Activated CD8-positive, alpha-beta memory T cell treated with anti-CD3 and anti-CD28 coated beads for 36 hours (primary cell): ENCODE results near the gene RUNDC3A. TPM values are rescaled to one million over a fixed set of nuclear protein-coding genes. Genes with fewer than 3 reads are reported as not detected.

Source experiments
- CTCF ChIA-PET: fragments of 350-600 bp; sonication (Branson Sonifier 250); formaldehyde crosslinking; loops from one replicate; lab custom pipeline; 2021; ENCODE audit warnings: antibody characterized with exemption; lab: Charles Lee
- POLR2A ChIA-PET: fragments of 350-600 bp; sonication (Branson Sonifier 250); formaldehyde crosslinking; loops from one replicate; lab custom pipeline; 2021; ENCODE audit warnings: antibody characterized with exemption; lab: Charles Lee
- total RNA-seq, 2 experiments: library from RNA; stranded (reverse); gene quantifications; one replicate each; pipeline ENCODE4 v1.2.3, GENCODE V29; 2021

The RUNDC3A gene
- total RNA-seq, 2 experiments from 2014 or later: 0.34 TPM; not detected in 1

- POLR2A ChIA-PET: no interaction called here
- CTCF ChIA-PET: interaction anchor here (0.5 to 1.4 kb wide), 3 partner anchors 13 to 30 kb away, joined by 3 to 5 read pairs (median 4); partner anchors contain the start of gene FAM171A2
These were observed 40.6 kb downstream of the RUNDC3A start for GRCh38 chr17:44348988-44349364.

- ChIA-PET POLR2A (no interaction called here), CTCF (interaction anchor here (0.8 to 1.5 kb wide), 4 partner anchors 12 to 139 kb away, joined by 4 to 6 read pairs (median 4); partner anchors contain the start of gene FAM171A2)
These were observed 41.2 kb downstream of the RUNDC3A start for GRCh38 chr17:44349553-44350070.

GRCh38 chr17:44350733-44351226 is 42.4 kb downstream of the RUNDC3A start:
- ChIA-PET POLR2A (interaction anchor here (0.5 kb wide), 1 partner anchor 129 kb away, joined by 3 read pairs; no protein-coding TSS in a partner anchor), CTCF (interaction anchor here (0.7 to 2.2 kb wide), 13 partner anchors 11 to 182 kb away, joined by 3 to 7 read pairs (median 4); no protein-coding TSS in a partner anchor)

GRCh38 chr17:44351464-44351863 is 43.1 kb downstream of the RUNDC3A start:
- ChIA-PET CTCF (interaction anchor here (0.5 to 2.2 kb wide), 13 partner anchors 10 to 183 kb away, joined by 3 to 7 read pairs (median 3); partner anchors contain the start of gene UBTF), POLR2A (interaction anchor here (0.5 kb wide), 1 partner anchor 130 kb away, joined by 3 read pairs; no protein-coding TSS in a partner anchor)

GRCh38 chr17:44351961-44352827 is 43.8 kb downstream of the RUNDC3A start:
- ChIA-PET CTCF (interaction anchor here (0.7 to 4.0 kb wide), 11 partner anchors 10 to 178 kb away, joined by 3 to 13 read pairs (median 3); partner anchors contain the start of gene UBTF), POLR2A (no interaction called here)

GRCh38 chr17:44352828-44353671 is 44.6 kb downstream of the RUNDC3A start:
- ChIA-PET POLR2A (interaction anchor here (2.3 kb wide), 1 partner anchor 8 kb away, joined by 6 read pairs; the partner anchor contains the start of gene GRN), CTCF (interaction anchor here (1.1 to 4.0 kb wide), 5 partner anchors 8 to 155 kb away, joined by 3 to 15 read pairs (median 7); partner anchors contain the start of gene GRN)

GRCh38 chr17:44353672-44354331 is 45.4 kb downstream of the RUNDC3A start:
- CTCF ChIA-PET: interaction anchor here (0.8 to 4.0 kb wide), 8 partner anchors 9 to 156 kb away, joined by 3 to 15 read pairs (median 6); partner anchors contain the start of genes FAM171A2 and GRN
- POLR2A ChIA-PET: interaction anchor here (1.0 to 2.3 kb wide), 2 partner anchors 9 to 10 kb away, joined by 5 to 6 read pairs; partner anchors contain the start of genes FAM171A2 and GRN

- POLR2A ChIA-PET: interaction anchor here (0.5 to 2.3 kb wide), 5 partner anchors 8 to 234 kb away, joined by 3 to 6 read pairs (median 5); partner anchors contain the start of genes FAM171A2 and GRN
- CTCF ChIA-PET: interaction anchor here (0.8 to 4.0 kb wide), 8 partner anchors 8 to 145 kb away, joined by 3 to 15 read pairs (median 6); partner anchors contain the start of genes FAM171A2 and GRN
These were observed 46.5 kb downstream of the RUNDC3A start for GRCh38 chr17:44354582-44355561.

- CTCF ChIA-PET: interaction anchor here (1.3 to 4.0 kb wide), 4 partner anchors 7 to 25 kb away, joined by 3 to 15 read pairs (median 14); partner anchors contain the start of genes FAM171A2 and GRN
- POLR2A ChIA-PET: interaction anchor here (0.5 kb wide), 1 partner anchor 170 kb away, joined by 3 read pairs; no protein-coding TSS in a partner anchor
These were observed 47.3 kb downstream of the RUNDC3A start for GRCh38 chr17:44355642-44356099.

- ChIA-PET CTCF (interaction anchor here (4.0 kb wide), 1 partner anchor 25 kb away, joined by 13 read pairs; no protein-coding TSS in a partner anchor), POLR2A (no interaction called here)
These were observed 47.8 kb downstream of the RUNDC3A start for GRCh38 chr17:44356241-44356640.

GRCh38 chr17:44358066-44358465 is 49.7 kb downstream of the RUNDC3A start:
- CTCF ChIA-PET: interaction anchor here (1.0 kb wide), 1 partner anchor 27 kb away, joined by 3 read pairs; no protein-coding TSS in a partner anchor
- POLR2A ChIA-PET: interaction anchor here (0.5 kb wide), 1 partner anchor 23 kb away, joined by 5 read pairs; no protein-coding TSS in a partner anchor

- ChIA-PET CTCF (interaction anchor here (0.5 kb wide), 1 partner anchor 35 kb away, joined by 3 read pairs; no protein-coding TSS in a partner anchor), POLR2A (no interaction called here)
These were observed 50.6 kb downstream of the RUNDC3A start for GRCh38 chr17:44359006-44359405.

GRCh38 chr17:44359458-44360143 is 51.2 kb downstream of the RUNDC3A start:
- CTCF ChIA-PET: no interaction called here
- POLR2A ChIA-PET: no interaction called here

- CTCF ChIA-PET: no interaction called here
- POLR2A ChIA-PET: no interaction called here
These were observed 51.7 kb downstream of the RUNDC3A start for GRCh38 chr17:44360144-44360533.

- ChIA-PET CTCF (interaction anchor here (0.6 to 3.2 kb wide), 3 partner anchors 21 to 162 kb away, joined by 4 to 13 read pairs (median 4); no protein-coding TSS in a partner anchor), POLR2A (no interaction called here)
These were observed 52.4 kb downstream of the RUNDC3A start for GRCh38 chr17:44360826-44361225.
